BE2C (cell line): ENCODE results near the gene ASTN2.

Experiments
- DNase-seq: peaks from one replicate; pipeline ENCODE4 v3.0.0-alpha.2; 2020
- H3K27me3 ChIP-seq: fragments of 250-450 bp; sonication (Bioruptor Pico); 2 replicates; pipeline ENCODE4 v1.5.1; 2020; ENCODE audit warnings: mild to moderate bottlenecking
- H3K36me3 ChIP-seq: fragments of 250-450 bp; sonication (Bioruptor Pico); 2 replicates; pipeline ENCODE4 v1.5.1; 2020; ENCODE audit warnings: mild to moderate bottlenecking
- H3K4me1 ChIP-seq: fragments of 250-450 bp; sonication (Bioruptor Pico); 2 replicates; pipeline ENCODE4 v1.5.1; 2020
- H3K4me3 ChIP-seq: 2 replicates; pipeline ENCODE4 v1.5.1; 2011; ENCODE audit warnings: low read depth, low read length
- H3K9me3 ChIP-seq: fragments of 250-450 bp; sonication (Bioruptor Pico); 2 replicates; pipeline ENCODE4 v1.5.1; 2020
- CTCF ChIP-seq: IDR thresholded peaks from 2 replicates; pipeline ENCODE4 v1.5.1; 2012; ENCODE audit warnings: mild to moderate bottlenecking, low read depth, low read length

Gene ASTN2

GRCh38 chr9:117149996-117150395, 264.9 kb downstream of the ASTN2 start:
- H3K9me3 ChIP-seq: no peaks in the 10 kb centered on the region
- TF ChIP-seq CTCF: no peak
- H3K27me3 ChIP-seq: no peaks in the 10 kb centered on the region
- H3K4me1 ChIP-seq: peaks cover 13% of the 10 kb centered on the region
- peaks cover 17% of the 10 kb centered on the region for H3K36me3 ChIP-seq
- H3K4me3 ChIP-seq: no peak overlapping the region
- no peak for DNase-seq

GRCh38 chr9:117145811-117146490, 268.9 kb downstream of the ASTN2 start:
- no peaks in the 10 kb centered on the region for H3K9me3 ChIP-seq
- no peak for DNase-seq
- H3K27me3 ChIP-seq: no peaks in the 10 kb centered on the region
- no peak overlapping the region for H3K4me3 ChIP-seq
- TF ChIP-seq CTCF: no peak
- H3K4me1 ChIP-seq: peaks cover 4% of the 10 kb centered on the region
- peaks cover 23% of the 10 kb centered on the region for H3K36me3 ChIP-seq

- no peaks in the 10 kb centered on the region for H3K27me3 ChIP-seq
- H3K4me1 ChIP-seq: peaks cover 4% of the 10 kb centered on the region
- no peak overlapping the region for H3K4me3 ChIP-seq
- no peak for DNase-seq
- no peaks in the 10 kb centered on the region for H3K9me3 ChIP-seq
- H3K36me3 ChIP-seq: peaks cover 18% of the 10 kb centered on the region
- TF ChIP-seq CTCF: no peak
Observed at GRCh38 chr9:117145081-117145480, 269.8 kb downstream of the ASTN2 start.

- Histone ChIP-seq H3K36me3 (peaks cover 23% of the 10 kb centered on the region), H3K4me1 (peaks cover 34% of the 10 kb centered on the region), H3K9me3 (no peaks in the 10 kb centered on the region), H3K27me3 (no peaks in the 10 kb centered on the region), H3K4me3 (no peak overlapping the region)
- no peak for TF ChIP-seq CTCF
- no peak for DNase-seq
Observed at GRCh38 chr9:117138231-117138630, 276.6 kb downstream of the ASTN2 start.

- H3K9me3 ChIP-seq: no peaks in the 10 kb centered on the region
Observed at GRCh38 chr9:117136461-117136860, 278.4 kb downstream of the ASTN2 start.

More at GRCh38 chr9:117136461-117136860, 278.4 kb downstream of the ASTN2 start:
- no peak for DNase-seq
- H3K27me3 ChIP-seq: no peaks in the 10 kb centered on the region
- no peak overlapping the region for H3K4me3 ChIP-seq
- no peak for TF ChIP-seq CTCF
- H3K4me1 ChIP-seq: peaks cover 52% of the 10 kb centered on the region
- H3K36me3 ChIP-seq: peaks cover 28% of the 10 kb centered on the region
